ENCODE data around the gene TMEM178B.

GRCh38 chr7:141427134-141427533, 353.3 kb downstream of the TMEM178B start:
- no peak for TF ChIP-seq NFIC (IDR thresholded peaks at IDR 0.05; ENCODE audit: low read depth, low read length)
- TF ChIP-seq CTCF (IDR thresholded peaks at IDR 0.05 in 2 of 3, conservative IDR thresholded peaks at IDR 0.05 in 1 of 3; ENCODE audit: control insufficient read depth in 2 of 3, extremely low read depth in 1 of 3, insufficient read depth in 1 of 3, low read depth in 3 of 3, low read length in 3 of 3), result no peak
- no peak for TF ChIP-seq POLR2AphosphoS5 (IDR thresholded peaks at IDR 0.05; ENCODE audit: low read length)
- no peak for TF ChIP-seq ZNF274 (IDR thresholded peaks at IDR 0.05; ENCODE audit: insufficient read depth, insufficient read length)
- TF ChIP-seq TCF12 (IDR thresholded peaks at IDR 0.05; ENCODE audit: low read depth, low read length), result no peak
- TF ChIP-seq NFYB (IDR thresholded peaks at IDR 0.05; ENCODE audit: insufficient read depth, low read depth, low read length), result no peak
- no peak for TF ChIP-seq POLR2A (IDR thresholded peaks at IDR 0.05; ENCODE audit: low read depth, low read length)
- TF ChIP-seq SREBF2 (IDR thresholded peaks at IDR 0.05; ENCODE audit: low read length), result no peak
- no peak for TF ChIP-seq USF1 (IDR thresholded peaks at IDR 0.05; ENCODE audit: borderline replicate concordance, extremely low read length, insufficient read depth, low read depth, low read length)
- TF ChIP-seq CBX5 (IDR thresholded peaks at IDR 0.05; ENCODE audit: low read depth), result no peak
- no peak for TF ChIP-seq SMAD5 (IDR thresholded peaks at IDR 0.05; ENCODE audit: low read depth)

All from GM12878 (cell line).